H7 (cell line): ENCODE results near the gene SSC4D. TPM values are rescaled to one million over a fixed set of nuclear protein-coding genes. Genes with fewer than 3 reads are reported as not detected.
"Not testable (repeated sequence)": the region's sequence is repeated elsewhere in the genome, so short reads cannot be mapped to it uniquely, and the experiment has no call there.

ENCODE experiments used
- DNase-seq: peaks from one replicate; pipeline ENCODE4 v3.0.0; 2012
- H3K27me3 ChIP-seq: 2 replicates; pipeline ENCODE4 v1.6.0; 2011; ENCODE audit warnings: mild to moderate bottlenecking, low read length; ENCODE audit not compliant: control insufficient read depth, insufficient read depth
- H3K36me3 ChIP-seq: replicated peaks from 2 replicates; pipeline ENCODE4 v1.5.1; 2011; ENCODE audit warnings: low read length; ENCODE audit not compliant: control insufficient read depth, insufficient read depth
- H3K4me3 ChIP-seq: 2 replicates; pipeline ENCODE4 v1.5.1; 2011; ENCODE audit warnings: low read depth, mild to moderate bottlenecking, control low read depth, low read length, moderate library complexity; ENCODE audit not compliant: insufficient read depth
- total RNA-seq: library from RNA; depleted of rRNA; stranded (reverse); fragments of >200 nt; shearing (Covaris generic); gene quantifications from 2 replicates; pipeline ENCODE4 v1.2.3, GENCODE V29; 2014; rRNA removed

SSC4D gene
- total RNA-seq = 19.6 and 25.5 TPM in 2 replicates

DNA sequence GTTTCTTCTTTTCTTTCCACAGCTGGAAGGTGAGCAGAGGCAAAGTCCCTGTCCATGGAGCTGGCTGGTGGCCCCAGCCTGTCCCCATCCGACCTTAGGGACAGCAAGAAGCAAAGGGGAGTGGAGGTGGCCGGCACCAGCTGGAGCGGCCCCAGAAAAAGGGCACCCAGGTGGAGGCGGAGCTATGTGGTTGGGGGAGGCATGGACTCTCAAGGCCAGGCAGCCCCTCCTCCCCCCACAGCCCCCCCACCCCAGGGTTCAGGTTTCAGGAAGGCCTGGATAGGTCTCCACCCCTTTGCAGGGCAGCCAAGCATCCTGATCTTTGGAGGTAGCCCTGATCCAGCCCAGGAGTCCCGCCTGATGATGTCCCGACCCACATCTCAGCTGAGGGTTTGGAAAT lies at the start of gene SSC4D:
TSS of gene SSC4D (minus strand) at position 161 of the 400 bp plus-strand sequence. CDS start 5,258 bp downstream, outside the sequence.
- peak within 1 kb of the TSS; percentile 45 for H3K4me3 ChIP-seq
- H3K36me3 ChIP-seq = no peaks in the 10 kb centered on the region
- no peaks in the 10 kb centered on the region for H3K27me3 ChIP-seq
- DNase-seq = peak; percentile 96

DNA sequence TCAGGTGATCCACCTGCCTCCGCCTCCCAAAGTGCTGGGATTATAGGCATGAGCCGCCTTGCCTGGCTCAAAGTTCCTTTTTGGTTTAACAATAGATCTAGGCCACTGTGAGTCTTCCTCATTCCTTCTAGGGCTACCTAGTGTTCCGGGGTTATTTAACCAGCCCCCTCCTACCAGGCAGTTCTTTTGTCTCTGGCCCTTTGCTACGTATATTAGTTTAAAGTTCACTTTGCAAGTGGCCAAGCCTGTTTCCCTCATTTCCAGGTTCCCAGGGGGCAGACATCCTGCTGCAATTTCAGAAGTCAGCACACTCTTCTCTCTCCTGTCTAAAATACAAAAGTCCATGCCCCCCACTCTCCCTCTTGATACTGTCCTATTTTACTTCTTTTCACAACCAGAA lies 49.0 kb upstream of the SSC4D start:
- DNase-seq, H3K27me3 ChIP-seq, H3K4me3 ChIP-seq, H3K36me3 ChIP-seq: not testable (repeated sequence)

DNA sequence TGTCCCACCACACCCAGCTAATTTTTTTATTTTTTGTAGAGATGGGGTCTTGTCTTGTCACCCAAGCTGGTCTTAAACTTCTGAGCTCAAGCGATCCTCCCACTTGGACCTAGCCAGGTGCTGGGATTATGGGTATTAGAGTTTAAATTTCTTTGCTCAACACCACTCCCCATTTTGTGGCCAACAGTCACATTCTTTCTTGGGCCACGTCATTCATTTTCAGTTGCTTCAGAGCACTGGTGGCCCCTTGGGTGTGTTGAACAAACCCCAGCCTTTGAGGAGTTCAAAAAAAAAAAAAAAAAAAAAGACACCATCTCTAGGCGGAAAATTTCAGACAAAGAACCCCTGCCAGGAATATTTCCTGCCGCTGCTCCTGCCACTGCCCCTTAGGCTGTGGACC lies 47.5 kb upstream of the SSC4D start:
- DNase-seq, H3K27me3 ChIP-seq, H3K4me3 ChIP-seq, H3K36me3 ChIP-seq: not testable (repeated sequence)

DNA sequence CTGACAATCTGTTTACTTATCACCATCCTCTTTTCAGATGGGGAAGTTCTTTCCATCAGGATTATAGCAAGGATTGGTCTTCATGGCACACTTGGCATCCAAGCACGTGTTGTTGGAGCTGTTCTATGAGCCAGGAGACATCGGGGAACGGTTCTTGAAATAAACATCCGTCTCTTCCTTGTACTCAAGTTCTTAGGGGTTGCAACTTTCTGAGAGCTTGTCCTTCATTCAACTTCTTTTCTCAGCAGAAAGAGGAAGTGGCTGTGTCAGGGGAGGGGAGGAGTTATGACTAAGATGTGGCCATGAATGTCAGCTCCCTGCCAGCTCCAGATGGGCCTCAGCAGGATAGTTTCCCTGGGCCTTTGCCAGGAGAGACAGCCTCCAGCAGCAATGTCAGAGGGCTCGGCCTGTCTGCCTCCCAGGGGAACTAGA lies 36.1 kb upstream of the SSC4D start:
- H3K27me3 ChIP-seq, H3K4me3 ChIP-seq, DNase-seq, H3K36me3 ChIP-seq: not testable (repeated sequence)

DNA sequence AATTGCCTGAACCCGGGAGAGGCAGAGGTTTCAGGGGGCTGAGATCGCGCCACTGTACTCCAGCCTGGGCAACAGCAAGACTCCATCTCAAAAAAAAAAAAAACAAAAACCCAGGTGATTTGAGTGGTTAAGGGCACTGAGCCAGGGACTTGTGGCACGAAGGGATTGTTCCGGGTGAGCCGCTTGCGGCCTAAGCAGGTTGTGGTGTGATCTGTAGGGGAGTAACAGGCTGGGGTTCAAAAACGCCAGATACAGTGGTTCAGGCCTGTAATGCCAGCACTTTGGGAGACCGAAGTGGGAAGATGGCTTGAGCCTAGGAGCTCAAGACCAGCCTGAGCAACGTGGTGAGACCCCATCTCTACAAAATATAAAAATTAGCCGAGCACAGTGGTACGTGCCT lies 34.3 kb upstream of the SSC4D start:
- not testable (repeated sequence) for DNase-seq, H3K36me3 ChIP-seq, H3K27me3 ChIP-seq, H3K4me3 ChIP-seq

DNA sequence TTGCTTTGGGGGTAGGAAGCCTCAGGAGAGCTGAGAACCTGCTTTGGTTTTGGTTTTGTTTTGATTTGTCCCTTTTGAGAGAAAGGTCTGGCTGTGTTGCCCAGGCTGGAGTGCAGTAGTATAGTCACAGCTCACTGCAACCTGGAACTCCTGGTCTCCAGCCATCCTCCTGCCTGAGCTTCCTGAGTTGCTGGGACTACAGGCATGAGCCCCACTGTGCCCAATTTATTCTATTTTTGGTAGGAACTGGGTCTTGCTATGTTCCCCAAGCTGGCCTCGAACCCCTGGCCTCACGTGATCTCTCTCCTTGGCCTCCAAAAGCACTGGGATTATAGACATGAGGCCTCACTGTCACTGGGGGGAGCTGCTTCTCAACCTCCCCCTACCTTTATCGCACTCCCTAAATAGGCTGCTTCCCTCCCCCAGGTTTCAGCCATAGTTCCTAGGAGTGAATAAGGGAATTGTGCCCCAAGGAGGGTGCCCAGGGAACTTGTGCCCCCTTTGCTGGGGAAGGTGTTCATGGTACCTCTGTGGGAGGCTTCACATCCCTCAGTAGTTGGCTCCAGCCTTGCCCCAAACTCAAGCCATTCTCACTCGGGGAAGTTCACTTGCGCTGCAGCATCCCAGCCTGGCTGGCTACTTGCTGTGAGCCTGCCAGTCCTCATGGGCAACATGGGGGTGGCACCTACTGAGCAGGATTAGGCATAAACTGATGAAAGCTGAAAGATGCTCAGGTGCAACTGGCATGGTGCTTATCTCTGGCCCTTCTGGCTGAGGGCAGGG lies 33.4 kb upstream of the SSC4D start:
- not testable (repeated sequence) for H3K27me3 ChIP-seq, H3K36me3 ChIP-seq, H3K4me3 ChIP-seq, DNase-seq

DNA sequence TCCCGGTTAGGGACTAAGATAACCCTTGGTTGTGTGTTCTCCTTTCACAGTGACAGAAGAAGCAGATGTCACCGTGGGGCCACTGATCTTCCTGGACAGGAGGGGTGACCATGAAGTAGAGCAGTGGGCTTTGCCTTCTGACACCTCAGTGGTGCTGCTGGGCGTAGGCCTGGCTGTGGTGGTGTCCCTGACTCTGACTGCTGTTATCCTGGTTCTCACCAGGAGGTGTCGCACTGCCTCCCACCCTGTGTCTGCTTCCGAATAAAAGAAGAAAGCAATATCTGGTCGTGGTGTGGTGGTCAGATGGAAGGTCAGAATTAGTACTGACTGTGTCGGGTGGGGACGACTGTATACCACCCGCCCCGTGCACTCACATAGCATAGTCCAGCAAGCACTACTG lies 32.3 kb upstream of the SSC4D start:
- H3K36me3 ChIP-seq, H3K27me3 ChIP-seq, DNase-seq, H3K4me3 ChIP-seq: not testable (repeated sequence)

DNA sequence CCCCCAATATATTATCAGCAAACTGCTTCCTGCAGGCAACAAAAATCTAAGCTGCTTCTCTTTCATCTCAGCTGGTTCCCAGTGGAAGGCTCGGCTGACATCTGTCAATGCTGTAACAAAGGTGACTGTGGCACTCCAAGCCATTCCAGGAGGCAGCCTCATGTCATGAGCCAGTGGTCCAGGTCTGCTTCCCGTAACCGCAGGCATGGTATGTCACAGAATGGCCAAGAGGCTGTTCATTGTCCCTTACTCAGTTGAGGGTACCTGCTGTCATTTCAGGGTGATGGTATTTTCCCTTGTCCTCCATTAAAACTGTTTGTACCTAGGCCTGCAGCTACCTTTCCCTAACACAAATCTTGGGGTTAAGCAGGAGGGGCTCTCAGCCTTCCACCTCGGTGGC lies 30.9 kb upstream of the SSC4D start:
- not testable (repeated sequence) for DNase-seq, H3K4me3 ChIP-seq, H3K36me3 ChIP-seq, H3K27me3 ChIP-seq

DNA sequence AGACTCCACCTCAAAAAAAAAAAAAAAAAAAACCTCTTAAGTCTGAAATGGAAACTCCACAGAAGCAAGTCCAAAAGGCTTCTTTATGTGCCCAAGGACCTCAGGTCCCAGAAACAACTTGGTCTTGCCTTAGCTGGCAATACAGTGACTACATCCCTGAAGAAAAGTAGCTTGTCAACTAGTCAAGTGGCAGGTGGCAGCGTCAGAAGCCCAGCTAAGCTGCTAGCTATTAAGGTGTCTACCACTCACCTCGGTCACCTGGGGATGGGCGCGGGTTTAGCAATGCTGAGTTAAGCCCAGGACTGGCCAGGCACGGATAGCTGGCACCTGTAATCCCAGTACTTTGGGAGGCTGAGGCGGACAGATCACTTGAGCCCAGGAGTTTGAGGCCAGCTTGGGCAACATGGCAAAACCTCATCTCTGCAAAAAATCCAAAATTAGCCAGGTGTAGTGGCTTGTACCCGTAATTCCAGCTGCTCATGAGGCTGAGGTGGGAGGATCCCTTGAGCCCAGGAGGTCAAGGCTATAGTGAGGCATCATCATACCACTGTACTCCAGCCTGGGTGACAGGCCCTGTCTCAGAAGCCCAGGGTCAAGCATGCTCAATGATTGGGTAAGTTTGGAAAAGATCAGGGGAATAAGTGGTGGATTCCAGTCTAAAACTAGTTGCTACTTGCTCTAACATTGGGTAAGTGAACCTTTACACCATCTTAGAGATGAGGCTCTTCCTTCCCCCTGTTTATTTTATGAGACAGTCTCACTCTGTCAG lies 29.8 kb upstream of the SSC4D start:
- H3K27me3 ChIP-seq, DNase-seq, H3K36me3 ChIP-seq, H3K4me3 ChIP-seq: not testable (repeated sequence)

DNA sequence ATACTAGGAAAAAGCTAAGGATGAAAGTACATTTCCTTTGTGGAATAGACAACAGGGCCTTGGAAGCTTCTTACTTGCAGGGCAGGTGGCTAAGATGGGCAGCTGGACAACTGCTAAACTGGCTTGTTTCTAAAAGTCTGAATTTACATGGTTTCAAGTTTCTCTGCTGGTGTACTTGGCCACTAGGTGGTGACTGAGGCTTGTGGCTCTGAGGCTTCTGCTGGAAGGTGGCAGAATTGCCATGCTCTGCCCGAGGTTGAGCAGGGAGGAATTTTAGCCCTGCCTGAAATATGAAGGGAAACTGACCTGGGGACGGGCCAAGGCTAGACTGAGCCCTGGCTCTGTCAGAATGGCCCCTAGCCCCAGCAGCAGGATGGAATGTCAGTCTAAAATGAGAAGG lies 28.4 kb upstream of the SSC4D start:
- H3K4me3 ChIP-seq, H3K36me3 ChIP-seq, DNase-seq, H3K27me3 ChIP-seq: not testable (repeated sequence)

DNA sequence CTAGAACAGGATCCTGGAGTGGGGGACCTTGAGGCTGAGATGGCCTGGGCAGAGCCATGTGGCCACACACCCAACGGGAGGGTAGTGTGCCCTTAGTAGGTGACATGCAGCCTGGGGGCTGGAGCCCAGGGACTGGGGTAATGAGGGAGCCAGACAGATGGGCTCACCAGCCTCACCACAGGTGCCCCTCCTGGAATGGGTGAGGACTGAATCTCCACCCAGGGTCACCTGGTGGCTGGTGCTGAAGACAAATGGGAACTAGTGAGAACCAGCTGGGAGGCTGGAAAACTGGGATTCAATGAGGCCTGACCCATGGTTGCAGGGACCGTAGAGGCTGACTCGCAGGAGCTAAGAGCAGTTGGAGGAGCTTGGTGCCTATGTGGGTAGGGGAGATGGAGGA lies 21.3 kb upstream of the SSC4D start:
- DNase-seq = no peak
- H3K27me3 ChIP-seq = no peaks in the 10 kb centered on the region

DNA sequence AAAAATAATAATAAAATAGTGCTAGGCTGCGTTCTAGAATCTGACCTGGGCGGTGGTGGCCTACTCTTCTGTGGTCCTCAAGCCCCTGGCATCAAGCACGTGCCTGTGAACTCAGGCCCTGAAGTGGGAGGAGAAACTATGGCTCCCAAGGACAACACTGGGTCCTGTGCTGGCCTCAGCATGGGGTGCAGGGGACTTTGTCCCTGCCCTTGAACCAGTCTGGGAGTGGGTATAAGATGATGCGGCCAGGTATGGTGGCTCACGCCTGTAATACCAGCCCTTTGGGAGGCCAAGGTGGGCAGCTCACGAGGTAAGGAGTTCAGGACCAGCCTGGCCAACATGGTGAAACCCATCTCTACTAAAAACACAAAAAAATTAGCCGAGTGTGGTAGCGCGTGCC lies 20.7 kb upstream of the SSC4D start:
- DNase-seq = no peak
- H3K4me3 ChIP-seq = no peak overlapping the region
- H3K36me3 ChIP-seq = no peaks in the 10 kb centered on the region
- no peaks in the 10 kb centered on the region for H3K27me3 ChIP-seq

More for the DNA sequence above, 21.3 kb upstream of the SSC4D start:
- Histone ChIP-seq H3K4me3 (no peak overlapping the region), H3K36me3 (no peaks in the 10 kb centered on the region)

DNA sequence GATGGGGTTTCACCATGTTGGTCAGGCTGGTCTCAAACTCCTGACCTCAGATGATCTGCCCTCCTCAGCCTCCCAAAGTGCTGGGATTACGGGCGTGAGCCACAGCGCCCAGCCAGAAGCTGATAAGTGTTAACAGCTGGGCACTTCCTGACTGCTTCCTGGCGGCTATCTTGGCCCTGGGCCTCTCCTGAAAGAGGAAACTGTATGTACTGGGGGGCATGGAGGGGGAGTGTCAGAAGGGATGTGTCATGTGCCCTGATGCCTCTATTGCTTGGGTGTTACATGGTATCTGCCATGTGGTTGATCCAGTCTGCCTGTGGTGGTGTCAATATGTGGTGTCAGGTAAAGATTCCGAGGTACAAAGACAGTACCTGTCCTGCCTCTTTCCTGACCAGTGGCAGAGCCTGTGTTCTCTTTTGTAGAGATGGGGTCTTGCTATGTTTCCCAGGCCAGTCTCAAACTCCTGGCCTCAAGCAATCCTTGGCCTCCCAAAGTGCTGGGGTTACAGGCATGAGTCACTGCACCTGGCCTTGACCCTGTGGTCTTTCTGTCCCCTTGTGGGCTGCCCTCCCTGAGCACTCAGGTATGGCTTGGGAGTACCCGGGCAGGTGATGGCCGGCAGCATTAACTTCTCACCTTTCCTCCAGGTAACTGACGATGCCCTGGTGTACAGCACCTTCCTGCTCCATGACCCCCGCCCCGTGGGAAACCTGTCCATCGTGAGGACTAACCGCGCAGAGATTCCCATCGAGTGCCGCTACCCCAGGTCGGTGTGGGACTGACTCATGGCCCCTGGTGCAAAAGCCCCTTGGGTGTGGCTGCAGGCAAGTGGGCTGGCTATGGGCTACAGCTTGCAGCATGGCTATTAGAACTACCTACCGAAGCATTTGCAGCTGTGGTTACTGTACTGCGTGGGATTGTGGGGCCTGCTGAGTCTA lies 19.6 kb upstream of the SSC4D start:
- DNase-seq = no peak
- Histone ChIP-seq H3K27me3 (no peaks in the 10 kb centered on the region), H3K36me3 (no peaks in the 10 kb centered on the region), H3K4me3 (no peak overlapping the region)

DNA sequence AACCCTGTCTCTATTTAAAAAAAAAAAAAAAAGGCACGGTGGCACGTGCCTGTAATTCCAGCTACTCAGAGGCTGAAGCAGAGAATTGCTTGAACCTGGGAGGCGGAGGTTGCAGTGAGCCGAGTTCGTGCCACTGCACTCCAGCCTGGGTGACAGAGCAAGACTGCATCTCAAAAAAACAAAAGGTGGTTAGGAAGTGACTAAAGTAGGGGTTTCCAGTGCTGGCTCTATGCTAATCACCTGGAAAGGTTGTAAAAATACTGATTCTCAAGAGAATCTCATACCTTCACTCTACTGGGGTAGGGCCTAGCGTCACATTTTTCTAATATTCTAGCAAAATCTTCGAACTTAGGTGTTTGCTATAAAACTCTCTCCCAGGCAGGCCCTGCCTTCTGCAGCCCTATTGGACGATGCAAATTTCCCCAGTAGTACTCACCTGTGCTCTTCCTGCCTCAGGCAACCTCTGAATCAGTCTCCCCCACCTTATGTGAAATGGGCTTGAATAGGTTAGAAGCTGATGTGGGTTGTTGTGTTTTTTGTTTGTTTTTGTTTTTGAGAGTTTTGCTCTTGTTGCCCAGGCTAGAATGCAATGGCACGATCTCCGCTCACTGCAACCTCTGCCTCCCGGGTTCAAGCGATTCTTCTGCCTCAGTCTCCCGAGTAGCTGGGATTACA lies 18.8 kb upstream of the SSC4D start:
- peak; percentile 35 for DNase-seq

More for the DNA sequence above, 18.8 kb upstream of the SSC4D start:
- no peak overlapping the region for H3K4me3 ChIP-seq
- H3K27me3 ChIP-seq = no peaks in the 10 kb centered on the region
- no peaks in the 10 kb centered on the region for H3K36me3 ChIP-seq
